ENCODE results near the gene NTRK2.

NTRK2 gene

DNA sequence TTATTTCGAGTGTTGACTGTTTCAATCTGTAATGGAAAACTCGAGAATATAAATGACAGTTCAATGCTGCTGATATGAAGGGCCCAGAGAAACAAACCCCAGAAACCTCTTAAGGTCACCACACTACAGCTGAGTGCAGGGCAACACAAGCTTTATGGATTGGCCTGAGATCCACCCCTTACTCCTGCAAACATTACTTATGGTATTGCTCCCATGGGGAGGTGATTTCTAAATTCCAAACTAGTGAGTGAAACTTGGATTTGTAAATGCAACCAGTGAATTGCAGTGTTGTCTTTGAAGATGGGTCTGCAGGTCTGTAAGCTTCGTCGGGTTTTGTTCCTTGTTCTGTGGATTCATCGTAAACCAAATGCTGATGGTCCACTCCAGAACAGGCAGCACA lies 85.4 kb downstream of the NTRK2 start:
- no peak for DNase-seq (ENCODE audit: low read depth)
- TF ChIP-seq CTCF (IDR thresholded peaks at IDR 0.05; ENCODE audit: low read depth, low read length, missing control alignments), result no peak
- H3K4me3 ChIP-seq (ENCODE audit: low read depth, low read length), result no peak overlapping the region

- no peak for DNase-seq (ENCODE audit: low read depth)
- no peak overlapping the region for H3K4me3 ChIP-seq (ENCODE audit: low read depth, low read length)
- TF ChIP-seq CTCF (IDR thresholded peaks at IDR 0.05; ENCODE audit: low read depth, low read length, missing control alignments), result no peak
Measured at GRCh38 chr9:84755380-84755779, 85.9 kb downstream of the NTRK2 start.

DNA sequence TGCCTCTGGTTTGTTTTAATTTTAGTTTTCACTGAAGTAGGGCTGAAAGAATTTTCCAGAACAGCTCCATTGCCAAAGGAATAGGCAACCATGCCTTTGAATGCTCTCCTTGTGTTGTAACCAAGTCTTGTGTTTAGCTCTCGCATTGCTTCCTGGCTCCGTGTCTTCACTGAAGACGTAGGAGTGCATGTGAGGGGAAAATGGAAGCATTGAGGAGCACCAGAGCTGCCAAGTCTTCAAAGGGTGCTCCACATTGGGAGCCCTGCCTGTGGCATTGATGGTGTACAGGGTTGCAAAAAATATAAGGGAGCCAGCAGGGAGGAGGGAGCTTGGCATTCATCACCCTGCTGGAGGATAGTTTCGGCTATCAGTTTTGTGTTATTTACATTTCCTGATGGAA lies 86.6 kb downstream of the NTRK2 start:
- no peak for DNase-seq (ENCODE audit: low read depth)
- no peak for TF ChIP-seq CTCF (IDR thresholded peaks at IDR 0.05; ENCODE audit: low read depth, low read length, missing control alignments)
- no peak overlapping the region for H3K4me3 ChIP-seq (ENCODE audit: low read depth, low read length)

GRCh38 chr9:84756731-84757130 lies 87.2 kb downstream of the NTRK2 start:
- no peak overlapping the region for H3K4me3 ChIP-seq (ENCODE audit: low read depth, low read length)
- no peak for DNase-seq (ENCODE audit: low read depth)
- TF ChIP-seq CTCF (IDR thresholded peaks at IDR 0.05; ENCODE audit: low read depth, low read length, missing control alignments), result no peak

DNA sequence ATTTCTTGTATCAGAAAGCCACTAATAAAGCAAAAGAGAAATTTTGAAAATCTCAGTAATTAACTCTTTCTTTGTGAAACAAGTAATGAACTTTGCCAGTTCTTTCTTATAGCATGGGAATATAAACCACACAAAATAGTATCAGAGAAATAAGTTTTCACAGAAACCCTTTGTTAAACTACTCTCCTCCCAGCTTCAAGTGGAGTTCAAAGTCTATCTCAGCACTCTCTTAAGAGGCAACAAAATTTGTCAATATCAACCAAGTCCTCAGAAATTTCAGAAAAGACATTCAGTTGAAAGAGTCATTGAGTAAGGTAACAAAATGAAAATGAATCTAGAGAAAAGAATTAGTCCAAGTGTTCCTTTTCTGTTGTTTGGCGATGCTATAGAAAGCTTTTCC lies 89.3 kb downstream of the NTRK2 start:
- no peak for TF ChIP-seq CTCF (IDR thresholded peaks at IDR 0.05; ENCODE audit: low read depth, low read length, missing control alignments)
- H3K4me3 ChIP-seq (ENCODE audit: low read depth, low read length), result no peak overlapping the region; the same call in 1 of the 2 replicates
- no peak for DNase-seq (ENCODE audit: low read depth)

DNA sequence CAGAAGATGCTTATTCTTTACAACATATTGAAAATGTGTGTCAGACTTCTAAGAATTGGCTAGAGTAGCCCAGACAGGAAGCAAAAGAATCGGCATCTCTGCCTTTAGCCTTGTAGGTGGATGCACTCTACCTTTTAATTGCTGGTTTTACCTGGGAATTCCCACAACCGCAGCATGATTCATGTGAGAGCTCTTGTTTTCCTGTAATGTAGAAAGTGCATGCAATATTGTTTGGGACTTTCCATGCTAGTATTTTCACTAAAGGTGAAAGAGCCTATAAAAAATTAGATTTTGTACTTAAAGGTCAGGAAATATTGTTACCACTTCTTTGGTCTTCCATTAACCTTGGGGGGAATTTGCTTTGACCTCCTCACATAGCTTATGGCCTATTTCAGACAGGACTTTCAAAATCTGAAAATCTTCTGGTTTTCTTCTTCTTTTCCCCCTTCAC lies 89.8 kb downstream of the NTRK2 start:
- H3K4me3 ChIP-seq (ENCODE audit: low read depth, low read length), result no peak overlapping the region; the same call in 1 of the 2 replicates
- peak; percentile 73 for DNase-seq (ENCODE audit: low read depth)
- no peak for TF ChIP-seq CTCF (IDR thresholded peaks at IDR 0.05; ENCODE audit: low read depth, low read length, missing control alignments)

DNA sequence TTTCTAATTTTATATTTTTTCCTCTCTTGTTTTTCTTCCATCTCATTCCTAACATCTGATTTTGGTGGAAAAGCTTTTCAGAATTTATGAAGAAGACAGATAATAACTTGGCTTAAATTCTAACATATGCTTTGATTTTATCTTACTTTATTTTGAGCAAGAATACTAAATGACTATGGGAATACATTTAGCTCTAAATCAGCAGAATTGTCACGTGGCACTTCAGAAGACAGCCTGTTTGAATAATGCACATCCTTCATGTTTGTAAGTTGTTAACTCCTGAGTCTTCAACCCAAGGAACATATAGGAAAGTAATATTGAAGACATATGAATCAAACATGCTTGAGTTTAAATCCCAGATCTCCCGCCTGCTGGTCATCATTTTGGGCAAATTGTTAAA lies 90.3 kb downstream of the NTRK2 start:
- no peak for DNase-seq (ENCODE audit: low read depth)
- no peak for TF ChIP-seq CTCF (IDR thresholded peaks at IDR 0.05; ENCODE audit: low read depth, low read length, missing control alignments)
- H3K4me3 ChIP-seq (ENCODE audit: low read depth, low read length), result no peak overlapping the region

All from GM12864 (cell line).